RKO (cell line): Measurements from ENCODE around the gene EFHB.
"Not testable (repeated sequence)": the region's sequence is repeated elsewhere in the genome, so short reads cannot be mapped to it uniquely, and the experiment has no call there.

Source experiments
- DNase-seq: peaks from one replicate; pipeline ENCODE4 v3.0.0-alpha.2; 2016; ENCODE audit warnings: low spot score

EFHB gene

GRCh38 chr3:19934098-19934566 is at the start of gene EFHB:
TSS of gene EFHB (minus strand) at chr3:19934217. CDS start at chr3:19934018, 199 bp downstream.
- no peak for DNase-seq

GRCh38 chr3:19972054-19972453 is 38.0 kb upstream of the EFHB start:
- no peak for DNase-seq

GRCh38 chr3:19970327-19970726 is 36.3 kb upstream of the EFHB start:
- no peak for DNase-seq

- DNase-seq = no peak
These were observed 33.8 kb upstream of the EFHB start for GRCh38 chr3:19967812-19968211.

GRCh38 chr3:19967208-19967607 is 33.2 kb upstream of the EFHB start:
- no peak for DNase-seq

GRCh38 chr3:19961960-19962359 is 27.9 kb upstream of the EFHB start:
- no peak for DNase-seq

- no peak for DNase-seq
These were observed 26.7 kb upstream of the EFHB start for GRCh38 chr3:19960696-19961095.

GRCh38 chr3:19959505-19959904 is 25.5 kb upstream of the EFHB start:
- no peak for DNase-seq

GRCh38 chr3:19957354-19957753 is 23.3 kb upstream of the EFHB start:
- not testable (repeated sequence) for DNase-seq

GRCh38 chr3:19954676-19955075 is 20.7 kb upstream of the EFHB start:
- DNase-seq = no peak

- DNase-seq = no peak
These were observed 16.3 kb upstream of the EFHB start for GRCh38 chr3:19950316-19950715.

GRCh38 chr3:19948226-19948591 is 14.2 kb upstream of the EFHB start:
- DNase-seq = no peak

- DNase-seq = peak; percentile 78
These were observed 13.7 kb upstream of the EFHB start for GRCh38 chr3:19947549-19948225.

GRCh38 chr3:19946832-19947548 is 13.0 kb upstream of the EFHB start, which contains the start of gene RAB5A:
TSS of gene RAB5A (plus strand) at chr3:19947097. CDS start at chr3:19950899, 3,802 bp downstream.
- DNase-seq = peak; percentile 97

GRCh38 chr3:19945969-19946831 is 12.2 kb upstream of the EFHB start:
- peak; percentile 43 for DNase-seq

GRCh38 chr3:19945534-19945933 is 11.5 kb upstream of the EFHB start:
- DNase-seq = peak; percentile 19

GRCh38 chr3:19940643-19941042 is 6.6 kb upstream of the EFHB start:
- DNase-seq = no peak

- no peak for DNase-seq
These were observed 4.2 kb upstream of the EFHB start for GRCh38 chr3:19938295-19938627.

- DNase-seq = no peak
These were observed 3.7 kb upstream of the EFHB start for GRCh38 chr3:19937459-19938294.

- DNase-seq = no peak
These were observed 1.6 kb downstream of the EFHB start for GRCh38 chr3:19932422-19932821.

- DNase-seq = no peak
These were observed 2.2 kb downstream of the EFHB start for GRCh38 chr3:19931767-19932188.
